Astrocyte of the hippocampus (primary cell): ENCODE data around the gene EEPD1.
"Not testable (repeated sequence)": the region's sequence is repeated elsewhere in the genome, so short reads cannot be mapped to it uniquely, and the experiment has no call there.

ENCODE experiments used
- DNase-seq: peaks from one replicate; pipeline ENCODE4 v3.0.0; 2011; ENCODE audit warnings: low read depth, low spot score

EEPD1 gene

GRCh38 chr7:36317276-36317675 lies 164.2 kb downstream of the EEPD1 start:
- no peak for DNase-seq

DNA sequence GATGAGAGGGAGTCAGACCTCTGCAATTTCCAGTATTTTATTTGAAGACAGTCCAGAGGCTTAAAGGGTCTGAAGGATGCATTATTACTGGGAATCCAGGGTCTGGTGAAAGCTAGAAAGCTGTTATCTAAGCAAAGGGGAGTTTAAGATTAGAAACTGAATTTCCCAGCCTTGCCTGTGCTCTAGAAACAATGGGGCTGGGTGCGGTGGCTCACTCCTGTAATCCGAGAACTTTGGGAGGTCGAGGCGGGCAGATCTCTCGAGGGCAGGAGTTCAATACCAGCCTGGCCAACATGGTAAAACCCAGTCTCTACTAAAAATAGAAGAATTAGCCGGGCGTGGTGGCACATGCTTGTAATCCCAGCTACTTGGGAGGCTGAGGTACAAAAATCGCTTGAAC lies 165.1 kb downstream of the EEPD1 start:
- no peak for DNase-seq

DNA sequence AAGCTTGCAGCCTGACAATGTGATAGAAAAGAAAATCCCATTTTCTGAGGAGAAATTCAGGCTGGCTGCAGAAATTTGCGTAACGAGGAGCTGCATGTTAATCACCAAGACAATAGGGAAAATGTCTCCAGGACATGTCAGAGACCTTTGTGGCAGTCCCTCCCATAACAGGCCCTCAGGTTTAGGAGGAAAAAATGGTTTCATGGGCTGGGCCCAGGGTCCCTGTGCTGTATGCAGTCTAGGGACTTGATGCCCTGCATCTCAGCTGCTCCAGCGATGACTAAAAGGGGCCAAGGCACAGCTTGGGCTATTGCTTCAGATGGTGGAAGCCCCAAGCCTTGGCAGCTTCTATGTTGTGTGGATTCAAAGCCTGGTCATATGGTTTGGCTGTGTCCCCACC lies 168.2 kb downstream of the EEPD1 start:
- not testable (repeated sequence) for DNase-seq

- no peak for DNase-seq
These were observed 183.3 kb downstream of the EEPD1 start for GRCh38 chr7:36336390-36336789.

- no peak for DNase-seq
These were observed 185.2 kb downstream of the EEPD1 start for GRCh38 chr7:36338256-36338655.

DNA sequence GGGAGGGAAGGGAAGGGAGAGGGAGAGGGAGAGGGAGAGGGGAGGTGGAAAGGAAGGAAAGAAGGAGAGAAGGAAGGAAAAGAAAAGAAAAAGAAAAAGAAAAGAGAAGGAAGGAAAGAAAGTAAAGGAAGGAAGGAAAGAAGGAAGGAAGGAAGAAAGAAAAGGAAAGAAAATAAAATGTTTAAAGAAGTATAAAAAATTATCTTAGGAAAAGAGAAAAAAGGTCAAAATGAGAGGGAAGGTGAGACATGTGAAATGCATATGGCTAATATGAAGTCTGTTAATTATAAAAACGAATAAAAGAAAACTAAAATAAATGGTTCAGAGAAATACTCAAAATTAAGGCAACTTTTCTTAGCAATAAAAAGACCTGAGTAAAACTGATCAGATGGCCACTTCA lies 190.5 kb downstream of the EEPD1 start:
- DNase-seq = no peak

DNA sequence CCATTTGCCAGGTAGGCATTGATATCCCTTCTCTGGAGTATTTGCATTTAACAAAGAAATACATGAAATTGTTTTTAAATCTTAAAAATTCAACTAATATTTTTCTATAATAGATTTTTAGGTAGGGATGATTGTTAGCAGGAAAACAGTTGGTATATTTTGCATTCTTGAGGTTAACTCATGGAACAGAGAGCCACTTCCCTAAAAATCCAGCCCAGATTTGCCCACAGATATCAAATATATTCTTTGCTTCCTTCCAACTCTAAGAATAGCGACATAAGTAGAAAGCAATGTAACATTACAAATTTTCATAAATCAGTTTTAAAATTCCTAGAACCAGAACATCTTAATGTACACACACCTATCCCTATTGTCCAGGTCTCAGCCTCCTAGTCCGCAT lies 191.6 kb downstream of the EEPD1 start:
- no peak for DNase-seq

DNA sequence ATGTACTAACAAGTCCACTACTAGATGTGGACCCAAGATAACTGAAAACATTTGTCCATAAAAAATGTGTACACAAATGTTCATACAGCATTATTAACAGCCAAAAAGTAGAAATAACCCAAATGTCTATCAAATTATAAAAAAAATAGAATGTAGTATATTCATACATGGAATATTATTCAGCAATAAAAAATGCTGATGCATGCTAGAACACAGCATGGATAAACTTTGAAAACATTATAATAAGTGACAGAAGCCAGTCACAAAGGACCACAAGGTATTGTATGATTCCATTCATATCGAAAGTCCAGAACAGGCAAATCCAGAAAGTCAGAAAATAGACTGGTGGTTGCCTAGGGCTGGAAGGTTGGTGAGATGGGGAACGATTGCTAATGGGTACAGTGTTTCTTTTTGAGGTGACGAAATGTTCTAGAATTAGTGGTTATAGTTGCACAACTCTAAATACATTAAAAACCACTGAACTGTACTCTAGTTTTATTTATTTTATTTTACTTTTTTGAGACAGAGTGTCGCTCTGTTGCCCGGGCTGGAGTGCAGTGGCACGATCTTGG lies 193.3 kb downstream of the EEPD1 start:
- DNase-seq = no peak

DNA sequence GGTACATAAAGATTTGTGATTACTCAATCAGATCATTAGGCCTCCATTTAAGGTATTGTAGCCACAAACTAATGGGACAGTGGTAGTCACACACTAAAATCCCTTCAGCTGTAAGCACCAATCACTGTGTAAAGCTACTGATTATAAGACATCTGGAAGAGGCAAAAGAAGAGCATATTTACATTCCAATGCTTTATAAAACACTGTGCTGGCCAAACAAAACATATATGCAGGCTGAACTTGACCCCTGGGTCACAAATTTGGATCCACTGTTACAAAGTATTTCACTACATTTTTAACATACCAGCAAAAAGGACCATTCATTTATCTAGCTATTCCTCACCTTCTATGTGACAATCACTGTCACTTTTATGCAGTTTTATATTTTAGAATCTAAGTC lies 195.2 kb downstream of the EEPD1 start:
- no peak for DNase-seq

DNA sequence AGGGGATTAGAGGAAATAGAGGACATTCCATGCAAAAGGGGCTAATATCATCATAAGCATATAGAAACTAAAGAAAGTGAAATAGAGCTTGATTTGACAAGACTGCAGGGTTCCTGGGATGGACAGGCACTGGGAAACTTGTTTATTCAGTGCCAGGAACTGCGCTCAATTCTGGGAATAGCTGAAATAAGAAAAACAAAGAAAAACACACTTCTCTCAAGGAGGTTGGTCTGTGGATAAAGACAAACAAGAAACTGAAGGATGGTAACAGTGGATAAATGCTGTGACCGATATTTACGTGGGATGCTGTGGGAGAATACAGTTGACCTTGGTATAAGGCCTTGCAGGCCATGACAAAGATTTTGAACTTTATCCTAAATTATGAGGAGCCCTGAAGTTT lies 195.7 kb downstream of the EEPD1 start:
- DNase-seq = no peak

DNA sequence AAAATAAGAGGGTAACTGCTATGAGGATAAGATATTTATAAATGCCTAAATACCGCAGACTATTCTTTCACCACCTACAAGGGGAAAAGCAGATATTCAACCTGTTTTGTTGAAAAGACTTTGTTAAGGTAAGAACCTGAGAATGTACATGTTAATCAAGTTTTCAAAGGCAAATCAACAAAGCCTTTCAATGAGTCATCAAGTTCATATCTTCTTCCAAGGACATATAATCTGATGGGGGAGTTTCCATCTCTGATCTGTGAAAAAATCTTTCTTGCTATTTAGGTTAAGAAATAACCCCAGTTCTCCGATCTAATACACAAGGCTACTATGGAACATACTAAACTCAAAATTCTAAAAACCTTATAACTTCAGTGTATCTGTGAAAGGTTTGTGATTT lies 196.6 kb downstream of the EEPD1 start:
- no peak for DNase-seq
